ENCODE data around the gene HLA-DQA1.

- TF ChIP-seq EZH2 (IDR thresholded peaks at IDR 0.05; ENCODE audit: low read depth) (no peak), CTCF (conservative IDR thresholded peaks at IDR 0.05) (no peak)
These were observed 42.3 kb downstream of the HLA-DQA1 start for GRCh38 chr6:32679492-32679891.

Data from PC-9 (cell line).